Neural progenitor cell (in vitro differentiated cells): ENCODE results near the gene HOXC13. TPM values are rescaled to one million over a fixed set of nuclear protein-coding genes. Genes with fewer than 3 reads are reported as not detected.

Source experiments
- DNase-seq: peaks from one replicate; pipeline ENCODE4 v3.0.0-alpha.2; 2016; ENCODE audit warnings: low spot score
- H2AFZ ChIP-seq: fragments of 200-600 bp; sonication (generic); replicated peaks from 2 replicates; pipeline ENCODE4 v1.6.1; 2016; ENCODE audit warnings: antibody characterized with exemption
- H3F3A ChIP-seq: fragments of 200-600 bp; sonication (generic); 2 replicates; pipeline ENCODE4 v1.6.1; 2016; ENCODE audit warnings: antibody characterized with exemption, low read depth
- H3K27ac ChIP-seq: fragments of 200-600 bp; sonication (generic); 2 replicates; pipeline ENCODE4 v1.5.1; 2016; ENCODE audit warnings: mild to moderate bottlenecking
- H3K27me3 ChIP-seq: fragments of 200-600 bp; sonication (generic); 2 replicates; pipeline ENCODE4 v1.6.1; 2016; ENCODE audit warnings: mild to moderate bottlenecking, moderate library complexity
- H3K36me3 ChIP-seq: fragments of 200-600 bp; sonication (generic); 2 replicates; pipeline ENCODE4 v1.5.1; 2016
- H3K4me1 ChIP-seq: fragments of 200-600 bp; sonication (generic); 2 replicates; pipeline ENCODE4 v1.6.1; 2016; ENCODE audit warnings: mixed run types
- H3K4me2 ChIP-seq: fragments of 200-600 bp; sonication (generic); 2 replicates; pipeline ENCODE4 v1.6.1; 2016
- H3K4me3 ChIP-seq: fragments of 200-600 bp; sonication (generic); 2 replicates; pipeline ENCODE4 v1.5.1; 2016
- H3K79me2 ChIP-seq: fragments of 200-600 bp; sonication (generic); 2 replicates; pipeline ENCODE4 v1.6.1; 2016; ENCODE audit warnings: low read depth
- H3K9ac ChIP-seq: fragments of 200-600 bp; sonication (generic); 2 replicates; pipeline ENCODE4 v1.6.1; 2016
- H3K9me3 ChIP-seq: fragments of 200-600 bp; sonication (generic); 2 replicates; pipeline ENCODE4 v1.5.1; 2016; ENCODE audit warnings: low read depth
- H4K20me1 ChIP-seq: fragments of 200-600 bp; sonication (generic); 2 replicates; pipeline ENCODE4 v1.6.1; 2016; ENCODE audit warnings: low read depth
- H3K27ac Mint-ChIP-seq: 3 replicates; pipeline ENCODE4 v1.8.0; 2021; ENCODE audit warnings: mixed read lengths
- H3K27me3 Mint-ChIP-seq: 2 replicates; pipeline ENCODE4 v1.8.0; 2022; ENCODE audit warnings: low read depth, mild to moderate bottlenecking, inconsistent platforms, moderate library complexity, mixed read lengths; ENCODE audit not compliant: insufficient read depth
- H3K36me3 Mint-ChIP-seq: 3 replicates; pipeline ENCODE4 v1.8.0; 2021; ENCODE audit warnings: mixed read lengths
- H3K4me1 Mint-ChIP-seq: 3 replicates; pipeline ENCODE4 v1.8.0; 2021; ENCODE audit warnings: mixed read lengths
- H3K4me3 Mint-ChIP-seq: 3 replicates; pipeline ENCODE4 v1.8.0; 2021; ENCODE audit warnings: mild to moderate bottlenecking, moderate library complexity, mixed read lengths
- H3K9me3 Mint-ChIP-seq: 3 replicates; pipeline ENCODE4 v1.8.0; 2020; ENCODE audit warnings: mixed read lengths
- CTCF ChIP-seq: fragments of 200-600 bp; sonication (generic); IDR thresholded peaks from 2 replicates; pipeline ENCODE4 v1.5.1; 2017; ENCODE audit warnings: antibody characterized with exemption, mild to moderate bottlenecking
- EZH2 ChIP-seq: fragments of 200-600 bp; sonication (generic); IDR thresholded peaks from 2 replicates; pipeline ENCODE4 v1.6.1; 2017; ENCODE audit warnings: antibody characterized with exemption, mild to moderate bottlenecking, moderate library complexity
- EZH2phosphoT487 ChIP-seq: fragments of 200-600 bp; sonication (generic); IDR thresholded peaks from 2 replicates; pipeline ENCODE4 v1.6.1; 2017; ENCODE audit warnings: antibody characterized with exemption
- total RNA-seq: library from RNA; depleted of rRNA; stranded (reverse); fragments of >200 nt; gene quantifications from 2 replicates; pipeline ENCODE4 v1.2.3, GENCODE V29; 2015; ENCODE audit warnings: low replicate concordance

HOXC13 gene
- total RNA-seq, 1 donor from 2014 or later, result not detected

GRCh38 chr12:53944907-53945847 lies 6.5 kb downstream of the HOXC13 start:
- H3K4me1 ChIP-seq, result no peaks in the 10 kb centered on the region
- peaks cover 9% of the 10 kb centered on the region for H3K9me3 Mint-ChIP-seq
- H3K27me3 Mint-ChIP-seq, result peaks cover 96% of the 10 kb centered on the region
- TF ChIP-seq EZH2phosphoT487, result peak; percentile 87
- TF ChIP-seq EZH2, result peak; percentile 89
- peak; percentile 5 for TF ChIP-seq CTCF
- no peaks in the 10 kb centered on the region for H3K4me1 Mint-ChIP-seq
- no peaks in the 10 kb centered on the region for H3K36me3 ChIP-seq
- no peaks in the 10 kb centered on the region for H3F3A ChIP-seq
- H3K79me2 ChIP-seq, result no peaks in the 10 kb centered on the region
- no peak for DNase-seq
- H3K36me3 Mint-ChIP-seq, result no peaks in the 10 kb centered on the region
- H2AFZ ChIP-seq, result no peak overlapping the region
- H3K9ac ChIP-seq, result no peak overlapping the region
- H3K4me3 ChIP-seq, result no peak overlapping the region
- H3K4me2 ChIP-seq, result no peak overlapping the region
- H3K27ac ChIP-seq, result no peak overlapping the region
- H3K4me3 Mint-ChIP-seq, result no peak overlapping the region
- peaks cover 100% of the 10 kb centered on the region for H3K27me3 ChIP-seq
- peaks cover 16% of the 10 kb centered on the region for H4K20me1 ChIP-seq
- H3K27ac Mint-ChIP-seq, result no peak overlapping the region
- no peaks in the 10 kb centered on the region for H3K9me3 ChIP-seq

- TF ChIP-seq EZH2phosphoT487 (no peak), EZH2 (no peak), CTCF (no peak)
- Histone ChIP-seq H3K9me3 (no peaks in the 10 kb centered on the region), H3K4me3 (no peak overlapping the region), H3K4me2 (no peak overlapping the region), H3K9ac (no peak overlapping the region), H3K27ac (no peak overlapping the region), H3K36me3 (no peaks in the 10 kb centered on the region), H3K79me2 (no peaks in the 10 kb centered on the region), H2AFZ (no peak overlapping the region), H3F3A (peaks cover 4% of the 10 kb centered on the region), H3K4me1 (no peaks in the 10 kb centered on the region), H4K20me1 (peaks cover 40% of the 10 kb centered on the region), H3K27me3 (peaks cover 100% of the 10 kb centered on the region)
- no peak overlapping the region for H3K27ac Mint-ChIP-seq
- peaks cover 99% of the 10 kb centered on the region for H3K27me3 Mint-ChIP-seq
- H3K9me3 Mint-ChIP-seq, result peaks cover 6% of the 10 kb centered on the region
- H3K4me1 Mint-ChIP-seq, result no peaks in the 10 kb centered on the region
- no peak overlapping the region for H3K4me3 Mint-ChIP-seq
- DNase-seq, result no peak
- H3K36me3 Mint-ChIP-seq, result no peaks in the 10 kb centered on the region
Measured at GRCh38 chr12:53947743-53948142, 9.1 kb downstream of the HOXC13 start.

GRCh38 chr12:53948650-53949593 lies 10.3 kb downstream of the HOXC13 start:
- no peak for DNase-seq
- Mint-ChIP-seq H3K27ac (no peak overlapping the region), H3K27me3 (peaks cover 99% of the 10 kb centered on the region), H3K36me3 (no peaks in the 10 kb centered on the region), H3K4me1 (no peaks in the 10 kb centered on the region), H3K9me3 (peaks cover 4% of the 10 kb centered on the region), H3K4me3 (no peak overlapping the region)
- H3K79me2 ChIP-seq, result no peaks in the 10 kb centered on the region
- H3K9ac ChIP-seq, result no peak overlapping the region
- H4K20me1 ChIP-seq, result peaks cover 50% of the 10 kb centered on the region
- peaks cover 5% of the 10 kb centered on the region for H3F3A ChIP-seq
- no peaks in the 10 kb centered on the region for H3K9me3 ChIP-seq
- no peaks in the 10 kb centered on the region for H3K36me3 ChIP-seq
- TF ChIP-seq EZH2, result no peak
- no peak for TF ChIP-seq EZH2phosphoT487
- TF ChIP-seq CTCF, result no peak
- no peak overlapping the region for H2AFZ ChIP-seq
- peaks cover 100% of the 10 kb centered on the region for H3K27me3 ChIP-seq
- H3K27ac ChIP-seq, result no peak overlapping the region
- H3K4me3 ChIP-seq, result no peak overlapping the region
- H3K4me2 ChIP-seq, result no peak overlapping the region
- H3K4me1 ChIP-seq, result no peaks in the 10 kb centered on the region
